Thoracic aorta (tissue), 2 donors: ENCODE data around the gene ARFGAP2. TPM values are rescaled to one million over a fixed set of nuclear protein-coding genes. Genes with fewer than 3 reads are reported as not detected.

Experiments
- ATAC-seq: fragments of 150-250 bp; one replicate; pipeline ENCODE4 v1.8.0; 2017; ENCODE audit warnings: low read depth; ENCODE audit not compliant: insufficient number of reproducible peaks, low FRiP score
- DNase-seq: peaks from one replicate; pipeline ENCODE4 v3.0.0-alpha.2; 2020; ENCODE audit warnings: low spot score
- H3K27ac ChIP-seq, 2 donors: fragments of 200-600 bp; sonication (generic); 1 replicate in 1 of 2; 2 replicates in 1 of 2; pipeline ENCODE4 v1.5.1; 2016; ENCODE audit warnings: mild to moderate bottlenecking in 2 of 2, moderate library complexity in 2 of 2
- H3K27me3 ChIP-seq: fragments of 200-600 bp; sonication (generic); replicated peaks from 2 replicates; pipeline ENCODE4 v1.6.0; 2016; ENCODE audit warnings: mild to moderate bottlenecking; ENCODE audit not compliant: insufficient read depth
- H3K36me3 ChIP-seq: fragments of 200-600 bp; sonication (generic); one replicate; pipeline ENCODE4 v1.5.1; 2016
- H3K4me1 ChIP-seq, 2 donors: fragments of 200-600 bp; sonication (generic); 1 replicate in 1 of 2; 2 replicates in 1 of 2; pipeline versions ENCODE4 v1.5.1 to v1.6.0; 2016; ENCODE audit warnings: low read depth in 2 of 2, mild to moderate bottlenecking in 1 of 2; ENCODE audit not compliant: control insufficient read depth in 1 of 2
- H3K4me3 ChIP-seq: fragments of 200-600 bp; sonication (generic); 2 replicates; pipeline ENCODE4 v1.5.1; 2016; ENCODE audit warnings: mild to moderate bottlenecking
- H3K9me3 ChIP-seq: fragments of 200-600 bp; sonication (generic); 2 replicates; pipeline ENCODE4 v1.5.1; 2016
- CTCF ChIP-seq: fragments of 200-600 bp; sonication (generic); IDR thresholded peaks from one replicate; pipeline ENCODE4 v1.5.1; 2019; ENCODE audit warnings: antibody characterized with exemption
- total RNA-seq, 2 donors: library from RNA; depleted of rRNA; stranded (reverse); fragments of >200 nt; gene quantifications; one replicate each; pipeline versions ENCODE4 v1.1.0 to v1.2.3, GENCODE V29; 2016

Gene ARFGAP2
- total RNA-seq, 2 donors from 2014 or later: 122 to 164 TPM

DNA sequence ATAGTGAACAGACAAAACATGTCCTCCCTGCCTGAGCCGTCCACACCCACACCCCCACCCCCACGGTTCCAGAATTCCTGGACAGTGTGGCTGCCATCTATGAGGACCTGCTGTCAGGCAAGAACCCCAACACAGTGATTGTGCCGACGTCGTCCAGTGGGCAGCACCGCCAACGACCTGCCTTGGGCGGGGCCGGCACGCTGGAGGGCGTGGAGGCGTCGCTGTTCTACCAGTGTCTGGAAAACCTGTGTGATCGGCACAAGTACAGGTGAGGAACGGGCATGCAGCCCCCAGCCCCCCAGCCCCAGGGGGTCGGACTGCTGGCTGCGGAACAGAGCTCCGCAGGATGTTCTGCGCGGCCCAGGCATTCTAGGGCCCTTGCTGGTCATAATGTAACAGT, 19.7 kb downstream of the ARFGAP2 start:
- Histone ChIP-seq H3K4me1 (peaks cover 0 to 9% of the 10 kb centered on the region in 2 donors), H3K4me3 (no peak overlapping the region), H3K27ac (no peak overlapping the region), H3K36me3 (peaks cover 3% of the 10 kb centered on the region), H3K9me3 (no peaks in the 10 kb centered on the region), H3K27me3 (no peaks in the 10 kb centered on the region)
- ATAC-seq (no peak), DNase-seq (no peak)
- TF ChIP-seq CTCF: no peak

- DNase-seq (no peak), ATAC-seq (no peak)
- no peak overlapping the region for H3K4me3 ChIP-seq
- H3K9me3 ChIP-seq: no peaks in the 10 kb centered on the region
- no peak for TF ChIP-seq CTCF
- H3K27me3 ChIP-seq: no peaks in the 10 kb centered on the region
- H3K27ac ChIP-seq: no peak overlapping the region
- peaks cover 0 to 2% of the 10 kb centered on the region in 2 donors for H3K4me1 ChIP-seq
- H3K36me3 ChIP-seq: peaks cover 3% of the 10 kb centered on the region
Observed at GRCh38 chr11:47156333-47156732, 20.3 kb downstream of the ARFGAP2 start.

- no peaks in the 10 kb centered on the region for H3K27me3 ChIP-seq
- no peak overlapping the region for H3K27ac ChIP-seq
- no peak for TF ChIP-seq CTCF
- H3K9me3 ChIP-seq: no peaks in the 10 kb centered on the region
- no peaks in the 10 kb centered on the region for H3K4me1 ChIP-seq
- peaks cover 3% of the 10 kb centered on the region for H3K36me3 ChIP-seq
- DNase-seq (no peak), ATAC-seq (no peak)
- no peak overlapping the region for H3K4me3 ChIP-seq
Observed at GRCh38 chr11:47155879-47156278, 20.8 kb downstream of the ARFGAP2 start.

DNA sequence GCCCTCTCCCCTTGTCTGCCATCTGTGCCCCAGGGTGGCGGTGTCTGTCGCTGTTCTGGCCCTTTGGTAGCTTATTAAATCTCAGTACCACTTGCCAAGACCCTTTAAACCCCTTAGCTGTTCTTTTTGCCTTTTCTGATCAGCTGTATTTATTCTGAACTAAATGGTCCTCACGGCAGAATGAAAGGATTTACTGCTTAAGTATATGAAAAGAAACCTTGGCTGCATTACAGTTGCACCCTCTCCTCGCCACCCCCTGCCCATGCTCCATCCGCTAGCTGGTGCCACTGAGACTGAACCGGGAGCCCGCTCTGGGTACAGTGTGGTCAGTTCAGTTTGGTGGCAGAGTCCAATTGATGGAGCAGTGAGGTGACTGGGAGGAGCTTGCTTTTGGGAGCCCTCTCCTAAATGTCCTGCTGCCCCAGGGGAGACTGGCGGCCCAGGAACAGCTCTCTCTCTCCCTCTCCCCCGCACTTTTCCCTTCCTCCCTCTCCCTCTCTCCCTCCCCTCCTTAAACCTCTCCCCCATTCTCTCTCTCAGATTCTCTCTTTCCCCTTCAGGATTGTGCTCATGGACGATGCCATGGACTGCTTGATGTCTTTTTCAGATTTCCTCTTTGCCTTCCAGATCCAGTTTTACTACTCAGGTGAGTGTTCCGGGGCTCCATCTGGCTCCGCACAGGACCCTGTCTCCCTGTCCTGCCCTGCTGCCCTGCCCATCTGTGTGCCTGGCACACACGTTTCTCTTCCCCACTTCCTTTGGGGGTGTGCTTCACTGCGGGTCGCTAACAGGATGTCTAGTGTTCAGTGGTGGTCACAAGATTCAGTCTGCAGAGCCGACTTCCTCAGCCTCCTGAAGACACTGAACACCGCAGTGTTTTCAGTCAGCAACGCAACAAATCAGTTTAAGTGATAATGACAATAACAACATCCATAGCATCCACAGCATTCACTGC, 21.8 kb downstream of the ARFGAP2 start:
- H3K4me1 ChIP-seq: no peaks in the 10 kb centered on the region
- no peaks in the 10 kb centered on the region for H3K27me3 ChIP-seq
- no peaks in the 10 kb centered on the region for H3K9me3 ChIP-seq
- no peak for ATAC-seq
- H3K4me3 ChIP-seq: no peak overlapping the region
- no peak for DNase-seq
- no peak for TF ChIP-seq CTCF
- H3K36me3 ChIP-seq: peaks cover 3% of the 10 kb centered on the region
- H3K27ac ChIP-seq: no peak overlapping the region

DNA sequence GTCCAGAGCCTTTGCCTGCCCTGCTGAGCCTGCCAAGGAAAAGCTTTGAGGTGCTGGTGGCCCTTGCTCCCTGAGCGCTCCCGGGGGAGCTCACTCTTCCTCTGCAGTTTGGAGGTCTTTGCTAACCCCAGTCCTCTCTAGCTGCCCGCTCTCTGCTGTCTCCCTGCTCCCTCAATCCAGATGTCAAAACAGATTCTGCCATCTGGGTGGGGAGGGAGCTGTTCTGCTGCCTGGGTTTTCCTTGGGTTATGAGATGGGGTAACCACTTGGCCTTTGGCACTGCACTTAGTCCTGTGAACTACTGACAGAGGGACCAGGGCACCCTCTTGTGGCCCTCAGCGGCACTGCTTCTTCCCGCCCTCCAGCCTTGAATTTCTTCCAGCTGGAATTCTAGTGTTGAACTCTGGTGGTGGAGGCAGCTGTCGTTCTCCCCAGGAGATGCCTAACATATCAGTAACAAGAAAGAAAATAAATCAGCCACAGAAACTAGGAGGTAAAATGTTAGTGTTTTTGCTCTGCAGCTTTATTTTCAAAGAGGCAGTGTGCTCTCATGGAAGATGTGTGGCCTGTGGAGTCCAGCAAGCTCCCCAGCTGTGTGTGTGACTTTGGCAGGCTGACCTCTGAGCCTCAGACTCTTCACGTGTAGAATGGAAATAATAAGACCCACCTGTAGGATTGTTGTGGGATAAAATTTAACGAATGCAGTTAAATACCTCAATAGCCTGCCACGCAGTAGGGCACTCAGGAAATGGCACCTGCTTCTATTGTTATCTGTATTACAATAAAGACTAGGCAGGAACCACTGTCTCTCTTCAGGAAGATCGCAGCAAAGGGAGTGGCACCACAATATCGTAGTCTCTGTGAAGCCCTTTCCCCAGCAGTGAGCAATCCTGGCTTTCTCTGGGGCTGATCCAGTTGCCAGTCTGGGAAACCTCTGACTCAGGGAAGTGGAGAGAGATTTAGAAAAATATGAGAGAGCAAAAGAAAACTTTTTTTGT, 23.4 kb downstream of the ARFGAP2 start:
- DNase-seq: no peak
- Histone ChIP-seq H3K9me3 (no peaks in the 10 kb centered on the region), H3K36me3 (no peaks in the 10 kb centered on the region), H3K27ac (no peak overlapping the region), H3K4me3 (no peak overlapping the region), H3K27me3 (no peaks in the 10 kb centered on the region), H3K4me1 (peaks cover 0 to 9% of the 10 kb centered on the region in 2 donors)
- peak; percentile 92 for TF ChIP-seq CTCF
- ATAC-seq: no peak
